ENCODE data around the gene TFDP3. TPM values are rescaled to one million over a fixed set of nuclear protein-coding genes. Genes with fewer than 3 reads are reported as not detected.

The TFDP3 gene
- total and polyA plus RNA-seq, 4 donors, result not detected

DNA sequence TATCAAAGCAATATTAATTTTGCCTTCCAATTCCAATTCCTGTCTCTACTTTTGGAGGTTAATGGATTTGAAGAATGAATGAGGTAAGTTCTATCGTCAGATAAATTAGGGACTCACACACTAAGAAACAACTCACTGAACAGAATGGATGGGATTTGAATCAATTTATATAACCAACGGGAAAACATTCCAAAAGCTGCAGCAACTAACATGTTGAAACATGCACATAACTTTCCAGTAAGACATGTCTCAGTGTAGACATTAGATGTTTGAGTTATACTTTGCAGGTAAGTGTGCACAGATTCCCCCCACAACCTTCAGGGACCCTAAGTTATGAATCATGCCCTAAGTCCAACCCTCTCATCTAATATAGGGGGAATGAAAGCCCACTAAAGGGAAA lies 34.3 kb downstream of the TFDP3 start:
- Histone ChIP-seq H3K27ac (ENCODE audit: low read depth in 1 of 2, low read length in 2 of 2) (no peak overlapping the region), H3K9ac (ENCODE audit: low read depth in 1 of 2, low read length in 2 of 2) (no peak overlapping the region), H3K4me1 (ENCODE audit: control insufficient read depth in 4 of 4, insufficient read depth in 4 of 4, low read length in 3 of 4) (no peaks in the 10 kb centered on the region), H3K9me3 (ENCODE audit: control insufficient read depth in 4 of 4, low read length in 3 of 4) (no peaks in the 10 kb centered on the region), H3K4me3 (ENCODE audit: low read depth in 1 of 3, low read length in 3 of 3) (no peak overlapping the region), H3K27me3 (ENCODE audit: control insufficient read depth in 4 of 4, insufficient read depth in 4 of 4, low read length in 3 of 4) (no peaks in the 10 kb centered on the region), H3K36me3 (ENCODE audit: control insufficient read depth in 4 of 4, insufficient read depth in 3 of 4, low read depth in 1 of 4, low read length in 3 of 4) (no peaks in the 10 kb centered on the region)
- no peak for DNase-seq (ENCODE audit: low spot score)
- 81% methylated on average over 2 of the region's 2 CpGs for WGBS
- TF ChIP-seq TAF1 (conservative IDR thresholded peaks at IDR 0.05) (no peak), EGR1 (IDR thresholded peaks at IDR 0.05; ENCODE audit: low read depth in 2 of 2) (no peak), GABPA (IDR thresholded peaks at IDR 0.05 in 1 of 2, conservative IDR thresholded peaks at IDR 0.05 in 1 of 2) (no peak), SP1 (IDR thresholded peaks at IDR 0.05) (no peak), RXRA (IDR thresholded peaks at IDR 0.05) (no peak), FOXA2 (IDR thresholded peaks at IDR 0.05) (no peak), FOXA1 (IDR thresholded peaks at IDR 0.05) (no peak), HNF4G (IDR thresholded peaks at IDR 0.05) (no peak), RAD21 (IDR thresholded peaks at IDR 0.05) (no peak), NR2F2 (IDR thresholded peaks at IDR 0.05) (no peak), JUND (IDR thresholded peaks at IDR 0.05) (no peak), HNF4A (conservative IDR thresholded peaks at IDR 0.05) (no peak), YY1 (IDR thresholded peaks at IDR 0.05) (no peak)
- TF ChIP-seq, protein P1, sequence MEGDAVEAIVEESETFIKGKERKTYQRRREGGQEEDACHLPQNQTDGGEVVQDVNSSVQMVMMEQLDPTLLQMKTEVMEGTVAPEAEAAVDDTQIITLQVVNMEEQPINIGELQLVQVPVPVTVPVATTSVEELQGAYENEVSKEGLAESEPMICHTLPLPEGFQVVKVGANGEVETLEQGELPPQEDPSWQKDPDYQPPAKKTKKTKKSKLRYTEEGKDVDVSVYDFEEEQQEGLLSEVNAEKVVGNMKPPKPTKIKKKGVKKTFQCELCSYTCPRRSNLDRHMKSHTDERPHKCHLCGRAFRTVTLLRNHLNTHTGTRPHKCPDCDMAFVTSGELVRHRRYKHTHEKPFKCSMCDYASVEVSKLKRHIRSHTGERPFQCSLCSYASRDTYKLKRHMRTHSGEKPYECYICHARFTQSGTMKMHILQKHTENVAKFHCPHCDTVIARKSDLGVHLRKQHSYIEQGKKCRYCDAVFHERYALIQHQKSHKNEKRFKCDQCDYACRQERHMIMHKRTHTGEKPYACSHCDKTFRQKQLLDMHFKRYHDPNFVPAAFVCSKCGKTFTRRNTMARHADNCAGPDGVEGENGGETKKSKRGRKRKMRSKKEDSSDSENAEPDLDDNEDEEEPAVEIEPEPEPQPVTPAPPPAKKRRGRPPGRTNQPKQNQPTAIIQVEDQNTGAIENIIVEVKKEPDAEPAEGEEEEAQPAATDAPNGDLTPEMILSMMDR (IDR thresholded peaks at IDR 0.05; ENCODE audit: low read depth, low read length, missing input control), result no peak
- TF ChIP-seq, protein P2, sequence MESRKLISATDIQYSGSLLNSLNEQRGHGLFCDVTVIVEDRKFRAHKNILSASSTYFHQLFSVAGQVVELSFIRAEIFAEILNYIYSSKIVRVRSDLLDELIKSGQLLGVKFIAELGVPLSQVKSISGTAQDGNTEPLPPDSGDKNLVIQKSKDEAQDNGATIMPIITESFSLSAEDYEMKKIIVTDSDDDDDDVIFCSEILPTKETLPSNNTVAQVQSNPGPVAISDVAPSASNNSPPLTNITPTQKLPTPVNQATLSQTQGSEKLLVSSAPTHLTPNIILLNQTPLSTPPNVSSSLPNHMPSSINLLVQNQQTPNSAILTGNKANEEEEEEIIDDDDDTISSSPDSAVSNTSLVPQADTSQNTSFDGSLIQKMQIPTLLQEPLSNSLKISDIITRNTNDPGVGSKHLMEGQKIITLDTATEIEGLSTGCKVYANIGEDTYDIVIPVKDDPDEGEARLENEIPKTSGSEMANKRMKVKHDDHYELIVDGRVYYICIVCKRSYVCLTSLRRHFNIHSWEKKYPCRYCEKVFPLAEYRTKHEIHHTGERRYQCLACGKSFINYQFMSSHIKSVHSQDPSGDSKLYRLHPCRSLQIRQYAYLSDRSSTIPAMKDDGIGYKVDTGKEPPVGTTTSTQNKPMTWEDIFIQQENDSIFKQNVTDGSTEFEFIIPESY (IDR thresholded peaks at IDR 0.05), result no peak
- TF ChIP-seq, protein P3, sequence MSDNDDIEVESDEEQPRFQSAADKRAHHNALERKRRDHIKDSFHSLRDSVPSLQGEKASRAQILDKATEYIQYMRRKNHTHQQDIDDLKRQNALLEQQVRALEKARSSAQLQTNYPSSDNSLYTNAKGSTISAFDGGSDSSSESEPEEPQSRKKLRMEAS (IDR thresholded peaks at IDR 0.05), result no peak
- TF ChIP-seq, protein P4, sequence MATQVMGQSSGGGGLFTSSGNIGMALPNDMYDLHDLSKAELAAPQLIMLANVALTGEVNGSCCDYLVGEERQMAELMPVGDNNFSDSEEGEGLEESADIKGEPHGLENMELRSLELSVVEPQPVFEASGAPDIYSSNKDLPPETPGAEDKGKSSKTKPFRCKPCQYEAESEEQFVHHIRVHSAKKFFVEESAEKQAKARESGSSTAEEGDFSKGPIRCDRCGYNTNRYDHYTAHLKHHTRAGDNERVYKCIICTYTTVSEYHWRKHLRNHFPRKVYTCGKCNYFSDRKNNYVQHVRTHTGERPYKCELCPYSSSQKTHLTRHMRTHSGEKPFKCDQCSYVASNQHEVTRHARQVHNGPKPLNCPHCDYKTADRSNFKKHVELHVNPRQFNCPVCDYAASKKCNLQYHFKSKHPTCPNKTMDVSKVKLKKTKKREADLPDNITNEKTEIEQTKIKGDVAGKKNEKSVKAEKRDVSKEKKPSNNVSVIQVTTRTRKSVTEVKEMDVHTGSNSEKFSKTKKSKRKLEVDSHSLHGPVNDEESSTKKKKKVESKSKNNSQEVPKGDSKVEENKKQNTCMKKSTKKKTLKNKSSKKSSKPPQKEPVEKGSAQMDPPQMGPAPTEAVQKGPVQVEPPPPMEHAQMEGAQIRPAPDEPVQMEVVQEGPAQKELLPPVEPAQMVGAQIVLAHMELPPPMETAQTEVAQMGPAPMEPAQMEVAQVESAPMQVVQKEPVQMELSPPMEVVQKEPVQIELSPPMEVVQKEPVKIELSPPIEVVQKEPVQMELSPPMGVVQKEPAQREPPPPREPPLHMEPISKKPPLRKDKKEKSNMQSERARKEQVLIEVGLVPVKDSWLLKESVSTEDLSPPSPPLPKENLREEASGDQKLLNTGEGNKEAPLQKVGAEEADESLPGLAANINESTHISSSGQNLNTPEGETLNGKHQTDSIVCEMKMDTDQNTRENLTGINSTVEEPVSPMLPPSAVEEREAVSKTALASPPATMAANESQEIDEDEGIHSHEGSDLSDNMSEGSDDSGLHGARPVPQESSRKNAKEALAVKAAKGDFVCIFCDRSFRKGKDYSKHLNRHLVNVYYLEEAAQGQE (IDR thresholded peaks at IDR 0.05), result no peak
- TF ChIP-seq, protein P5, sequence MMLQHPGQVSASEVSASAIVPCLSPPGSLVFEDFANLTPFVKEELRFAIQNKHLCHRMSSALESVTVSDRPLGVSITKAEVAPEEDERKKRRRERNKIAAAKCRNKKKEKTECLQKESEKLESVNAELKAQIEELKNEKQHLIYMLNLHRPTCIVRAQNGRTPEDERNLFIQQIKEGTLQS (IDR thresholded peaks at IDR 0.05), result no peak
